GM12878 (cell line): ENCODE results near the gene MBD3. TPM values are rescaled to one million over a fixed set of nuclear protein-coding genes. Genes with fewer than 3 reads are reported as not detected.
A peak's percentile ranks its signal among the peaks of the same experiment; 100 is the strongest.

Experiments
- EGR1 ChIP-seq, 2 experiments: IDR thresholded peaks; 1 replicate in 1 of 2; 2 replicates in 1 of 2; pipeline ENCODE4 v1.6.1; 2011 to 2012; ENCODE audit warnings: low read depth in 2 of 2, low read length in 2 of 2, borderline replicate concordance in 1 of 2, mild to moderate bottlenecking in 1 of 2, moderate library complexity in 1 of 2
- EZH2 ChIP-seq: IDR thresholded peaks from 2 replicates; pipeline ENCODE4 v1.6.1; 2012; ENCODE audit warnings: low read depth, mild to moderate bottlenecking, control low read depth, inconsistent platforms, low read length, borderline replicate concordance; ENCODE audit not compliant: control insufficient read depth
- FOXK2 ChIP-seq: fragments of 450-650 bp; IDR thresholded peaks from 2 replicates; pipeline ENCODE4 v1.6.1; 2017; ENCODE audit warnings: mild to moderate bottlenecking, moderate library complexity
- IRF4 ChIP-seq: IDR thresholded peaks from 2 replicates; pipeline ENCODE4 v1.6.1; 2011; ENCODE audit warnings: low read depth, low read length
- PBX3 ChIP-seq: IDR thresholded peaks from 2 replicates; pipeline ENCODE4 v1.6.1; 2011; ENCODE audit warnings: mild to moderate bottlenecking, low read depth, low read length, moderate library complexity; ENCODE audit not compliant: insufficient replicate concordance
- PKNOX1 ChIP-seq: fragments of 450-650 bp; IDR thresholded peaks from 2 replicates; pipeline ENCODE4 v1.6.1; 2016; ENCODE audit warnings: mild to moderate bottlenecking
- PML ChIP-seq: IDR thresholded peaks from 2 replicates; pipeline ENCODE4 v1.6.1; 2012; ENCODE audit warnings: low read length, inconsistent platforms
- POLR2A ChIP-seq: IDR thresholded peaks from 2 replicates; pipeline ENCODE4 v1.6.1; 2011; ENCODE audit warnings: low read depth, mild to moderate bottlenecking, low read length
- PRDM15 ChIP-seq: fragments of 450-650 bp; formaldehyde crosslinking; IDR thresholded peaks from 2 replicates; pipeline ENCODE4 v1.4.0; 2020; ENCODE audit warnings: mild to moderate bottlenecking, moderate library complexity
- RAD21 ChIP-seq: IDR thresholded peaks from 2 replicates; pipeline ENCODE4 v1.6.1; 2011; ENCODE audit warnings: mild to moderate bottlenecking, low read depth, low read length, moderate library complexity; ENCODE audit not compliant: insufficient read depth
- RUNX3 ChIP-seq: IDR thresholded peaks from 2 replicates; pipeline ENCODE4 v1.6.1; 2012; ENCODE audit warnings: low read length, inconsistent platforms
- ZZZ3 ChIP-seq: IDR thresholded peaks from 2 replicates; pipeline ENCODE4 v1.6.1; 2011; ENCODE audit warnings: low read depth; ENCODE audit not compliant: control insufficient read depth, insufficient read length
- polyA plus RNA-seq, 11 experiments: library from polyadenylated mRNA; depleted of rRNA in 4 of 11; unstranded in 6 of 11; stranded (reverse) in 5 of 11; fragments of >200 nt; fragmentation: Nextera tagmentation in 4 of 11; fragmentation: Illumina TruSeq in 1 of 11; extraction: Ambion mirVana in 4 of 11; extraction: Trizol in 1 of 11; gene quantifications; 1 replicate in 1 of 11; 2 replicates in 10 of 11; pipeline versions ENCODE4 v1.2.1 to v1.2.3, GENCODE V29; 2011 to 2016; ENCODE audit warnings: inconsistent platforms in 2 of 11, missing spikeins in 2 of 11, low read depth in 1 of 11
- total RNA-seq, 4 experiments: library from RNA; depleted of rRNA in 3 of 4; stranded (reverse); fragments of >200 nt in 3 of 4; fragmentation: Illumina TruSeq in 1 of 4; extraction: Trizol in 1 of 4; gene quantifications; 2 replicates each; pipeline versions ENCODE4 v1.2.1 to v1.2.3, GENCODE V29; 2013 to 2021
- TF ChIP-seq, protein P1 (sequence below): fragments of 450-650 bp; IDR thresholded peaks from 2 replicates; pipeline ENCODE4 v1.6.1; 2018; ENCODE audit warnings: mild to moderate bottlenecking, low read depth, moderate library complexity; ENCODE audit not compliant: partially characterized antibody
- TF ChIP-seq, protein P2 (sequence below): fragments of 450-650 bp; IDR thresholded peaks from 2 replicates; pipeline ENCODE4 v1.6.1; 2017; ENCODE audit warnings: mild to moderate bottlenecking
- TF ChIP-seq, protein P3 (sequence below): fragments of 450-650 bp; IDR thresholded peaks from 2 replicates; pipeline ENCODE4 v1.6.1; 2018; ENCODE audit warnings: borderline replicate concordance, mild to moderate bottlenecking; ENCODE audit not compliant: partially characterized antibody

MBD3 gene
- total and polyA plus RNA-seq, 10 of the 15 experiments (the other 5 are each of a cell fraction or from before 2014, with no cell fraction given), result 0.13 to 107 (median 21.9) TPM

DNA sequence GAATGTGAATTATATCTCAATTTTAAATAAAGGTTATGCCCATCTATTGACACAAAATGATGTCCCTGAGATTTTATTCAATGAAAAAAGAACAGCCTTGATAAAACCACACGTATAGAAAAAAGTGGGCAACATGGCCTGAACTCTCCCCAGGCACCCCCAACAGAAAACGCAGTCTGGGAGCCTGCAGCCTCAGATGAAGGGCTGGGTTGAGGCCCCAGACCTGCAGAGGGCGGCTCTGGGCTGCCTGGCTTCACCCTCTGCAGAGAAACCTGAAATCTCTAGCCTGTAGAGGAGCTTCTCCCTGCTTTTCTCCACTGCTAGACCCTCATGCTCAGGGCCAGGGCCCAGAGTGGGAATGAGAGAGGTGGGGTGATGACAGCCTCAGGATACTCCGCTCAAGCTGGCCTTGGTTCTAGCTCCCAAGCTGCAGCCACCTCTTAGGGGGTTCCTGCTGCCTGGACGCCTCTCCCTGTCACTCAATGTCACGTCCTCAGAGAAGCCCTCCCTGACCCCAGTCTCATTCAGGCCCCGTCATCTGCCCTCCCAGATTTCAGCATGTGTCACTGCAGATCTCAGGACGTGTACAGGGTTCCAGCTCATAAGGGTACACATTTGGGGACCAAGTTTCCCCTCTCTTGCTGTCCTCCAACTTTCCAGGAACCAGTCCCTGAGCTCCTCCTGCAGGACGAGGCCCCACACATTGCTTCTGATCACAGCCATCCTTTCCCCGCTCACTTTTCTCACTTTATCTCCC lies 1.8 kb downstream of the MBD3 start (continued):
- TF ChIP-seq EZH2 (no peak), POLR2A (0 out of 2 replicates have a peak, but pooled peaks have one; percentile 8), RUNX3 (no peak), ZZZ3 (no peak), PRDM15 (CRISPR knock-in tag) (no peak), PBX3 (peak; percentile 86), IRF4 (no peak), RAD21 (peak; percentile 41), PML (no peak), FOXK2 (no peak), PKNOX1 (peak; percentile 93), EGR1 (IDR thresholded peaks at IDR 0.05; ENCODE audit: borderline replicate concordance in 1 of 2, low read depth in 2 of 2, low read length in 2 of 2) (no peak)
- TF ChIP-seq, protein P1, sequence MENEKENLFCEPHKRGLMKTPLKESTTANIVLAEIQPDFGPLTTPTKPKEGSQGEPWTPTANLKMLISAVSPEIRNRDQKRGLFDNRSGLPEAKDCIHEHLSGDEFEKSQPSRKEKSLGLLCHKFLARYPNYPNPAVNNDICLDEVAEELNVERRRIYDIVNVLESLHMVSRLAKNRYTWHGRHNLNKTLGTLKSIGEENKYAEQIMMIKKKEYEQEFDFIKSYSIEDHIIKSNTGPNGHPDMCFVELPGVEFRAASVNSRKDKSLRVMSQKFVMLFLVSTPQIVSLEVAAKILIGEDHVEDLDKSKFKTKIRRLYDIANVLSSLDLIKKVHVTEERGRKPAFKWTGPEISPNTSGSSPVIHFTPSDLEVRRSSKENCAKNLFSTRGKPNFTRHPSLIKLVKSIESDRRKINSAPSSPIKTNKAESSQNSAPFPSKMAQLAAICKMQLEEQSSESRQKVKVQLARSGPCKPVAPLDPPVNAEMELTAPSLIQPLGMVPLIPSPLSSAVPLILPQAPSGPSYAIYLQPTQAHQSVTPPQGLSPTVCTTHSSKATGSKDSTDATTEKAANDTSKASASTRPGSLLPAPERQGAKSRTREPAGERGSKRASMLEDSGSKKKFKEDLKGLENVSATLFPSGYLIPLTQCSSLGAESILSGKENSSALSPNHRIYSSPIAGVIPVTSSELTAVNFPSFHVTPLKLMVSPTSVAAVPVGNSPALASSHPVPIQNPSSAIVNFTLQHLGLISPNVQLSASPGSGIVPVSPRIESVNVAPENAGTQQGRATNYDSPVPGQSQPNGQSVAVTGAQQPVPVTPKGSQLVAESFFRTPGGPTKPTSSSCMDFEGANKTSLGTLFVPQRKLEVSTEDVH, result no peak
- TF ChIP-seq, protein P2, sequence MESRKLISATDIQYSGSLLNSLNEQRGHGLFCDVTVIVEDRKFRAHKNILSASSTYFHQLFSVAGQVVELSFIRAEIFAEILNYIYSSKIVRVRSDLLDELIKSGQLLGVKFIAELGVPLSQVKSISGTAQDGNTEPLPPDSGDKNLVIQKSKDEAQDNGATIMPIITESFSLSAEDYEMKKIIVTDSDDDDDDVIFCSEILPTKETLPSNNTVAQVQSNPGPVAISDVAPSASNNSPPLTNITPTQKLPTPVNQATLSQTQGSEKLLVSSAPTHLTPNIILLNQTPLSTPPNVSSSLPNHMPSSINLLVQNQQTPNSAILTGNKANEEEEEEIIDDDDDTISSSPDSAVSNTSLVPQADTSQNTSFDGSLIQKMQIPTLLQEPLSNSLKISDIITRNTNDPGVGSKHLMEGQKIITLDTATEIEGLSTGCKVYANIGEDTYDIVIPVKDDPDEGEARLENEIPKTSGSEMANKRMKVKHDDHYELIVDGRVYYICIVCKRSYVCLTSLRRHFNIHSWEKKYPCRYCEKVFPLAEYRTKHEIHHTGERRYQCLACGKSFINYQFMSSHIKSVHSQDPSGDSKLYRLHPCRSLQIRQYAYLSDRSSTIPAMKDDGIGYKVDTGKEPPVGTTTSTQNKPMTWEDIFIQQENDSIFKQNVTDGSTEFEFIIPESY, result no peak
- TF ChIP-seq, protein P3, sequence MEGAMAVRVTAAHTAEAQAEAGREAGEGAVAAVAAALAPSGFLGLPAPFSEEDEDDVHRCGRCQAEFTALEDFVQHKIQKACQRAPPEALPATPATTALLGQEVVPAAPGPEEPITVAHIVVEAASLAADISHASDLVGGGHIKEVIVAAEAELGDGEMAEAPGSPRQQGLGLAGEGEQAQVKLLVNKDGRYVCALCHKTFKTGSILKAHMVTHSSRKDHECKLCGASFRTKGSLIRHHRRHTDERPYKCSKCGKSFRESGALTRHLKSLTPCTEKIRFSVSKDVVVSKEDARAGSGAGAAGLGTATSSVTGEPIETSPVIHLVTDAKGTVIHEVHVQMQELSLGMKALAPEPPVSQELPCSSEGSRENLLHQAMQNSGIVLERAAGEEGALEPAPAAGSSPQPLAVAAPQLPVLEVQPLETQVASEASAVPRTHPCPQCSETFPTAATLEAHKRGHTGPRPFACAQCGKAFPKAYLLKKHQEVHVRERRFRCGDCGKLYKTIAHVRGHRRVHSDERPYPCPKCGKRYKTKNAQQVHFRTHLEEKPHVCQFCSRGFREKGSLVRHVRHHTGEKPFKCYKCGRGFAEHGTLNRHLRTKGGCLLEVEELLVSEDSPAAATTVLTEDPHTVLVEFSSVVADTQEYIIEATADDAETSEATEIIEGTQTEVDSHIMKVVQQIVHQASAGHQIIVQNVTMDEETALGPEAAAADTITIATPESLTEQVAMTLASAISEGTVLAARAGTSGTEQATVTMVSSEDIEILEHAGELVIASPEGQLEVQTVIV, result no peak
